ENCODE measurements around the gene CDC42BPA.

Gene CDC42BPA

DNA sequence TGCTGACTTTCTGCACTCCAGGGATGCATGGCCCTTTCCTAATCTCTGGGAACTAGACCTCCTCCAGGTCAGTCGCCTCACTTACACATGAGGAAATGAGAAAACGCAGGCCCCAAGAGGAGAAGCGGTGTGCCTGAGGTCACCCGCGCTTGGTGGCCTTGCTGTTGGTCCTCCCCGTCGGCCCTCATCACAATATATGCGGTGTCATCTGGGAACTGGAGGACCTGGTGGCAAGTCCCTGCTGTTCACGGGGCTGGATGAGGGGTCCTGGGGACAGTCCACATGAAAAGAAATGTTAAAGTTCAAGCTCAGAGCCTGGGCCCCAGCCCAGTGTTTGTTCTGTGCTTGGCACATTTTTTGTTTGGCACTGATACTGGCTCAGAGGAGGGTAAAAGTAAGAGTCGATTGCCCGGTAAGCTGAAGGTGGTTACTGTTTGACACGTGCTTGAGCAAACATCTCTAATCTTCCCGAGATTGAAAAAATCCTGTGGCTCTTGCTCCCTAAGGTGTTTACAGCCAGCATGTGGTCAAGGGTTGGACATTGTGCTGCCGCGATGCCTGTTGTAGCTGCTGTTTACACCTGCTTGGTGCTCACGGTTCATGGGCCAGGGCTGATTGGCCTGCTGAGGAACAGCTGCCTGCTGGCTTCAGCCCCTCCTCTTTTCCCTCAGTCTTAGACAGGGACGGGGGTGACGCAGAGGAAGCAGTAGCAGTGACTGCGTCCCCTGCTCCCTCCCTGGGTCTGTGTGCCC lies 373.0 kb downstream of the CDC42BPA start:
- H3K27me3 ChIP-seq, result no peaks in the 10 kb centered on the region
- no peaks in the 10 kb centered on the region for H3K36me3 ChIP-seq
- no peak overlapping the region for H3K4me3 ChIP-seq (ENCODE audit: low read depth in 1 of 2, low read length in 1 of 2)
- no peaks in the 10 kb centered on the region for H3K9me3 ChIP-seq
- TF ChIP-seq, protein P1, sequence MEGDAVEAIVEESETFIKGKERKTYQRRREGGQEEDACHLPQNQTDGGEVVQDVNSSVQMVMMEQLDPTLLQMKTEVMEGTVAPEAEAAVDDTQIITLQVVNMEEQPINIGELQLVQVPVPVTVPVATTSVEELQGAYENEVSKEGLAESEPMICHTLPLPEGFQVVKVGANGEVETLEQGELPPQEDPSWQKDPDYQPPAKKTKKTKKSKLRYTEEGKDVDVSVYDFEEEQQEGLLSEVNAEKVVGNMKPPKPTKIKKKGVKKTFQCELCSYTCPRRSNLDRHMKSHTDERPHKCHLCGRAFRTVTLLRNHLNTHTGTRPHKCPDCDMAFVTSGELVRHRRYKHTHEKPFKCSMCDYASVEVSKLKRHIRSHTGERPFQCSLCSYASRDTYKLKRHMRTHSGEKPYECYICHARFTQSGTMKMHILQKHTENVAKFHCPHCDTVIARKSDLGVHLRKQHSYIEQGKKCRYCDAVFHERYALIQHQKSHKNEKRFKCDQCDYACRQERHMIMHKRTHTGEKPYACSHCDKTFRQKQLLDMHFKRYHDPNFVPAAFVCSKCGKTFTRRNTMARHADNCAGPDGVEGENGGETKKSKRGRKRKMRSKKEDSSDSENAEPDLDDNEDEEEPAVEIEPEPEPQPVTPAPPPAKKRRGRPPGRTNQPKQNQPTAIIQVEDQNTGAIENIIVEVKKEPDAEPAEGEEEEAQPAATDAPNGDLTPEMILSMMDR (IDR thresholded peaks at IDR 0.05), result no peak
- H3K27ac ChIP-seq, result no peak overlapping the region
- peaks cover 10 to 11% of the 10 kb centered on the region in 2 experiments for H3K4me1 ChIP-seq (ENCODE audit: control insufficient read depth in 1 of 2, insufficient read depth in 1 of 2, low read depth in 1 of 2, low read length in 1 of 2)

DNA sequence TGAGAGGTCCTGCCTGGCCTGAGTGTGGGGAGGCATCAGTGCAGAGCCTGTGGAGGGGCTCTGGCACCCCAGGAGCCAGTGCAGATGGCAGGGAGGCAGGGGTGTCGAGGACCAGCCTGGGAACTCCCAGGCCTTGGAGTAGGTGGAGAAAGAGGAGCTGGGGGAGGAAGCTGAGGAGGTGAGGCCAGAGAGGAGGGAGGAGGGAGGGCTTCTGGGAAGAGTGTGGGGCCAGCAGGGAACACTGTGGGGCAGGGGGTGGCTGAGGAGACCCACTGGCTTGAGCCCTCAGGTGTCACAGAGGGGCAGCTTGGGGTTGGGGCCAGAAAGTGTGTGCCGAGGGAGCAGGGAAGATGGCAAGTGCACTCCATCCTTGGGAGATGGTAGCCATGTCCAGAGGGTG lies 374.4 kb downstream of the CDC42BPA start:
- Histone ChIP-seq H3K9me3 (no peaks in the 10 kb centered on the region), H3K27ac (no peak overlapping the region), H3K36me3 (no peaks in the 10 kb centered on the region), H3K4me3 (ENCODE audit: low read depth in 1 of 2, low read length in 1 of 2) (no peak overlapping the region), H3K4me1 (ENCODE audit: control insufficient read depth in 1 of 2, insufficient read depth in 1 of 2, low read depth in 1 of 2, low read length in 1 of 2) (peaks cover 11 to 12% of the 10 kb centered on the region in 2 experiments), H3K27me3 (no peaks in the 10 kb centered on the region)
- TF ChIP-seq, protein P1 (IDR thresholded peaks at IDR 0.05), result no peak

DNA sequence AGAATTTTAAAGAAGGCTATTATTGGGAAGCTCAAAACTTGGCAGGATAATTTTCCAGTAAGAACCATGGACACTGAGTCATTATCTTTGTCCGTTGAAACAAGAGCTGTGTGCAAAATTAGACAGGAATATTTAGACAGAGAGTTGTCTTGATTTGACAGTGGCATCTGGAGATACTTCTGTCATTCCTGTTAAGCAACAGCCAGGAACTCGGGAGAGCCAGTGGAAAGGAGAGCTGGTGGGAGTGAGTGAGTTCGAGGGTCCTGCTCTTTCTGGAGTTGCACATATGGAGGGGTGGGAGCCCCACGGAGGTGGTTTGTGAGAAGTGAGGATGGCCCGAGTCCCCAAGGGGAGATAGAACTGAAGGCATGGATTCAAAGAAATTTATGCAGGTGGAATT lies 375.1 kb downstream of the CDC42BPA start:
- no peaks in the 10 kb centered on the region for H3K36me3 ChIP-seq
- TF ChIP-seq, protein P1 (IDR thresholded peaks at IDR 0.05), result no peak
- no peak overlapping the region for H3K27ac ChIP-seq
- no peak overlapping the region for H3K4me3 ChIP-seq (ENCODE audit: low read depth in 1 of 2, low read length in 1 of 2)
- H3K9me3 ChIP-seq, result no peaks in the 10 kb centered on the region
- H3K27me3 ChIP-seq, result no peaks in the 10 kb centered on the region
- H3K4me1 ChIP-seq (ENCODE audit: control insufficient read depth in 1 of 2, insufficient read depth in 1 of 2, low read depth in 1 of 2, low read length in 1 of 2), result peaks cover 19% of the 10 kb centered on the region in 2 experiments

DNA sequence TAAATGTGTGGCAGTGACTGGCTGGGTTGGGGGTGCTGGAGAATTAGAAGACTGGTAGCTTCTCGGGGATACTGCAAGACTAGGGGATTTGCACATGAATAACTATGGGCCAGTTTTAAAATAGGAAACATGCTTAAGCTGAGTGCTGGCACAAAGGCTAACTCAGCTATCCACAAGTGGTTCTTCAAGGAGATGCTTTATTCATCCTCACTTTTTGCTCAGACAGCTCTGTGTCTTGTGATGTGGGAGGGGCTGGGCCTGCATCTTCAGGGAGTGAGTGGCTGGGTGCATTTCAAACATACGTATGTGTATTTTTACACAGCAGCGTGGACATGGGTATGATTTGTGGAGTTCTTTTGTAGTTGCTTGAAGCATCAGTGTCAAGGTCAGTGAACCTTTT lies 375.9 kb downstream of the CDC42BPA start:
- Histone ChIP-seq H3K27ac (no peak overlapping the region), H3K36me3 (no peaks in the 10 kb centered on the region), H3K4me3 (ENCODE audit: low read depth in 1 of 2, low read length in 1 of 2) (no peak overlapping the region), H3K27me3 (no peaks in the 10 kb centered on the region), H3K9me3 (no peaks in the 10 kb centered on the region), H3K4me1 (ENCODE audit: control insufficient read depth in 1 of 2, insufficient read depth in 1 of 2, low read depth in 1 of 2, low read length in 1 of 2) (peaks cover 23 to 25% of the 10 kb centered on the region in 2 experiments)
- TF ChIP-seq, protein P1 (IDR thresholded peaks at IDR 0.05), result no peak

DNA sequence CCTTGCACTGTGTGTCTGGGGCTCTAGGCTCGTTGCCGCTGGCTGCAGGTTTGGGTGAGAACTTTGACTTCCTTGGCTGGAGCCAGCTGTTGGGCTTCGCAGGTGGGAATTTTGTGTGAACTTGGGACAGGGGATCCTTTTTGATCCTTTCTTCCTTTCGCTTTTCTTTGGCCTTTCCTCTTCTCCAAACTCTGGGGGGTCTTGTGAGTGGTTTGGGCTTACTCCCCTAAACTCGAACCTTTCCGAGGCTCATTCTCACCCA lies 377.6 kb downstream of the CDC42BPA start:
- Histone ChIP-seq H3K4me3 (ENCODE audit: low read depth in 1 of 2, low read length in 1 of 2) (peak overlapping the region; percentile 75 to 76), H3K4me1 (ENCODE audit: control insufficient read depth in 1 of 2, insufficient read depth in 1 of 2, low read depth in 1 of 2, low read length in 1 of 2) (peaks cover 23 to 25% of the 10 kb centered on the region in 2 experiments), H3K36me3 (no peaks in the 10 kb centered on the region), H3K27ac (peak overlapping the region; percentile 98), H3K9me3 (no peaks in the 10 kb centered on the region), H3K27me3 (no peaks in the 10 kb centered on the region)
- TF ChIP-seq, protein P1 (IDR thresholded peaks at IDR 0.05), result no peak
